LNCaP clone FGC (cell line): ENCODE data around the gene SIRT7.

ENCODE experiments used
- DNase-seq: peaks from one replicate; pipeline ENCODE4 v3.0.0-alpha.2; 2011; ENCODE audit warnings: low read depth
- H3K4me3 ChIP-seq: 2 replicates; pipeline ENCODE4 v1.5.1; 2011; ENCODE audit warnings: mild to moderate bottlenecking, low read depth, low read length, control low read depth
- TF ChIP-seq, protein P1 (sequence below): IDR thresholded peaks from 2 replicates; pipeline ENCODE4 v1.5.1; 2012; ENCODE audit warnings: mild to moderate bottlenecking; ENCODE audit not compliant: control insufficient read depth, insufficient read depth; ENCODE audit errors: extremely low read depth

Gene SIRT7

DNA sequence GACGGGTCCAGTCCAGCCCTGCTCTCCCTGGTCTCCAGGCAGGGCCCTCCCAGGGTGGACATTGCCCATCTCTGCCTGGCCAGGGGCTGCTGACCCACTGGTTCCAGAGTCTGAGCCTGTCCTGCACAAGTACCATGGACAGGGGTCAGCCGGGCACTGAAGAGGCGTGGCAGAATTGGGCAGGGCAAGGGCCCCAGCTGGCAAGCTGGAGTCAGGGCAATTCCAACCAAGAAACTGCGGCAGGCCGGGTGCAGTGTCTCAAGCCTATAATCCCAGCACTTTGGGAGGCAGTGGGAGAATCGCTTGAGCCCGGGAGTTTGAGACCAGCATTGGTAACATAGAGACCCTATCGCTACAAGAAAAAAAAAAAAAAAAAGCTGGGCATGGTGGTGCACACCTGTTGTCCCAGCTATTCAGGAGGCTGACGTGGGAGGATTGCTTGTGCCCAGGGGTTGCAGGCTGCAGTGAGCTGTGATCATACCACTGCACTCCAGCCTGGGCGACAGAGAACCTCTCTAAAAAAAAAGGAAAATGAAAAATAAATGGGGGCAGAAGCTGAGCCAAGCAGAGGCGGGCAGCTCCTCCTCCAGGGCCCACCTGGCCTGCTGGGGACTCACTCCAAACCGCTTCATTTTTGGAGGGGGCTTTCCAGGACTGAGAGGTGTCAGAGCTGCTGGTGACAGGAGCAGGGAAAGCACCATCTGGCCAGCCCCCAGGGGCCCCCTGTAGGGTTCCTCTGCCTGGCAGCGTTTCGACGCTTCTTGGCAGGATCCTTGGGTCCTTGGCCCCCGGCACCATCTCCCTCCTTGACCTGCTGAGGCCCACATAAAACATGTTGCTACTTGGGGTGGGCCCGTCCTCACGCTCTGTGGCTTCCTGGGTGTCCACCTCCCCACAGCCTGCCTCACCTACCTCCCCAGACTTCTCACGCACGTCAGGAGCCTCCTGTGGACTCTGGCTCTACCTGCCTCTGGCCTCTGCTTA lies 12.5 kb upstream of the SIRT7 start:
- H3K4me3 ChIP-seq: no peak overlapping the region
- no peak for DNase-seq
- TF ChIP-seq, protein P1, sequence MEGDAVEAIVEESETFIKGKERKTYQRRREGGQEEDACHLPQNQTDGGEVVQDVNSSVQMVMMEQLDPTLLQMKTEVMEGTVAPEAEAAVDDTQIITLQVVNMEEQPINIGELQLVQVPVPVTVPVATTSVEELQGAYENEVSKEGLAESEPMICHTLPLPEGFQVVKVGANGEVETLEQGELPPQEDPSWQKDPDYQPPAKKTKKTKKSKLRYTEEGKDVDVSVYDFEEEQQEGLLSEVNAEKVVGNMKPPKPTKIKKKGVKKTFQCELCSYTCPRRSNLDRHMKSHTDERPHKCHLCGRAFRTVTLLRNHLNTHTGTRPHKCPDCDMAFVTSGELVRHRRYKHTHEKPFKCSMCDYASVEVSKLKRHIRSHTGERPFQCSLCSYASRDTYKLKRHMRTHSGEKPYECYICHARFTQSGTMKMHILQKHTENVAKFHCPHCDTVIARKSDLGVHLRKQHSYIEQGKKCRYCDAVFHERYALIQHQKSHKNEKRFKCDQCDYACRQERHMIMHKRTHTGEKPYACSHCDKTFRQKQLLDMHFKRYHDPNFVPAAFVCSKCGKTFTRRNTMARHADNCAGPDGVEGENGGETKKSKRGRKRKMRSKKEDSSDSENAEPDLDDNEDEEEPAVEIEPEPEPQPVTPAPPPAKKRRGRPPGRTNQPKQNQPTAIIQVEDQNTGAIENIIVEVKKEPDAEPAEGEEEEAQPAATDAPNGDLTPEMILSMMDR: no peak

DNA sequence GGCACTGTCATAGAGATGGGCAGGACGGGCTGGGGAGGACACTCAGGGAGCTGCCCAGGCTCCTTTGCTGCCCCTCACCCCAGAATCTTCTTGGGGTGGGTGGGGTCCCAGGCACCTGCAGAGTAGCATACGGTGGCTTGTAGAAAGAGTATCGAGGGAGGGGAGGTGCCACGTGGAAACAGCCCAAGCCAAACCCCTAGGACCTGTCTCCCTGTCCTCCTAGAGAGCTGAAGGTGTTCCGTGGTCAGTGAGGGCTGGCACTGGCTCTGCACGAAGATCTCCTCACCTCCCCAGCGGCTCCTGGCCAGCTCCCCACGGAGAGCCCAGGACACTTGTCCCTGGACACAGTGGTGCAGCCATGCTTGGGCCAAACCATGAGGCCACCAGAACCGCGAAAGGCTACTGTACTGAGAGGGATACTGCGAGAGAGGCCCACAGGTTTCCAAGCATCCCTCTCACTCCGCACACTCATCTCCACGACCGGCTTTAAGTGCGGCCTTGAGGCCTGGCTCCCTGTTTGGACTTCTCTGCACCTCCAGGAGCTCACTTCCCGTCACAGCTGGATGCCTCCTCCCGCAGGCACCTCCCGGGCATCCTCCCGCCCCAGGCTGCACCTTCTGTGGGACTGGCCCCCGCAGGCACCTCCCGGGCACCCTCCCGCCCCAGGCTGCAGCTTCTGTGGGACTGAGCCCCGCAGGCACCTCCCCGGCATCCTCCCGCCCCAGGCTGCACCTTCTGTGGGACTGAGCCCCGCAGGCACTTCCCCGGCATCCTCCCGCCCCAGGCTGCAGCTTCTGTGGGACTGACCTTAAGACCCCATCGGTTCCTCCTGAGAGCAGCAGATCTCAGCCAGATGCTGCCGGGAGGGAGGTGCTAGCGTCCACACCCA lies 11.5 kb upstream of the SIRT7 start:
- TF ChIP-seq, protein P1: no peak
- no peak for DNase-seq
- no peak overlapping the region; the same call in 1 of the 2 replicates for H3K4me3 ChIP-seq

DNA sequence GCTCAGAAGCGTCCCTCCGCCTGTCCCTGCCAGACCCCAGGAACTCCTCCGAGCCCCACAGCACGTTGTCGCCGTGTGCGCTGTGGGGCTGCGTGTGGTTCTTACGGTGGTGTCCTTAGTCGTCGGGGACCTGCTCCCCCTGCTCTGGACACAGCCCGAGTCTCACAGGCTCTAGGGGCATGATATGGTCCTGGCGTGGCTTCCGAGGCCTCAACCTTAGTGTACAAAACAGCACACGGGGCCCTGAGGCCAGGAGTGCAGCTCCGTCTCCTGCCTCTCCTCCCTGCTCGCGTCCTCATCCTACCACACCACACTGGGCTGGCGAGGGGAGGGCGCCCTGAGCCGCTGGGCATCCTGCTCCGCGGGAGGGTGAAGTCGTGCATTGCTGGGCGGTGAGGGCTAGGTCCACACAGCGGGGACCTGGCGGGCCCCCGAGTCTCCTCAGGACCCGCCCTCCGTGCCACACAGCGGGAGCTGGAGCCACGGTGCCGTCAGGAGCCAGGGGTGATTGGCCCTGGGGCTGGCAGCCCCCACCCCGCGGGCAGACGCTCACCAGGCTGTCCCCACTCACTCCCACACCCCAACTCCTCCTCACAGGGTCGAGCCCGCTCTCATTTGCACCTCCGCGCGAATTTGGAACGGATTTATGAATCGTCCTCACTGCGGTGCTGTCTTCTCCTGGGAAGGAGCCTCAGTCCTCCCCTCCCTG lies 10.7 kb upstream of the SIRT7 start:
- no peak for DNase-seq
- TF ChIP-seq, protein P1: no peak
- peak overlapping the region; percentile 66 for H3K4me3 ChIP-seq

DNA sequence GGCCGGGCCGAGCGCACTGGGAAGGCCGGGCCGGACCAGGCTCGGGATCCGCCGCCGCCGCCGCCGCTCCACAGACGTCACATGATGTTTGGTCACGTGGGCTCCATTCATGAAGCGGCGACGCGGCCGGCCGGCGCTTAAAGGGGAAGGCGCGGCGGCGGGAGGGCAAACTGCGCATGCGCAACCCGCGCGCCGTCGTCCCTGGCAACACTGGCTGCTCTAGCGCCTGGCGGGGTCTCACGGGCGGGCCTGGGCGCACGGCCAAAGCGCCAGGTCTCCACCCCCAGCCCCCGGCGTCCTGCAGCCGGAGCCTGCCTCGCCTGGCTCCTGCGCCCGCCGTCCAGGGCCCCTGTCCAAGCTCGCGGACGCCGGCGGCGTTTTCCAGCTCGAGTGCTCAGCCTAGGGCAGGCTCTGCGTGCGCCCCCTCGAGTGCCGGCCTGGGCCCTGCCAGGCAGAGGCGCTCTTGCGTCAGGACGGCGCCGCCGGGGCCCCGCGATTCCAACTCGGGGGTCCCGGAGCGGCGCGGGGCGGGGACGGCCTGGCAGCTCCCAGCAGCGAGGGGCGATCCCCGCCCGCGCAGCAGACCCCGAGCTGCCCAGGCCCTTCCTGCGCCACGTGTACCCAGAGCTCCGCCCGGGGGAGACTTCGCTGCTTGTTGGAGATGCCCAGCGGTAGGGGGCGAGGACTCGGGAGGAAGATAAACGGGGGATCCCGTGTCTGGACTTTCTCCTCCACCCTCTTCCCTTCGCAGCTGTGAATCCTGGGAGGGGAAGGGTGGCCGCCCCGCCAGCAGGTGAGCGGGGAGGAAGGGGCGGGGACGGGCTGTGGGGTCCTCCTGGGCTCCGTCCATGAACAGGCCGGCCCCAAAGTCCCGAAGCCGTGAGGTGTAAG lies 9.9 kb upstream of the SIRT7 start, which contains the start of gene MAFG:
TSS of gene MAFG (minus strand) at position 83 of the 891 bp plus-strand sequence. CDS start 4,550 bp downstream, outside the sequence.
- TF ChIP-seq, protein P1: peak; percentile 43; the same call in 1 of the 2 replicates
- peak; percentile 63 for DNase-seq
- peak within 1 kb of the TSS; percentile 79 for H3K4me3 ChIP-seq

DNA sequence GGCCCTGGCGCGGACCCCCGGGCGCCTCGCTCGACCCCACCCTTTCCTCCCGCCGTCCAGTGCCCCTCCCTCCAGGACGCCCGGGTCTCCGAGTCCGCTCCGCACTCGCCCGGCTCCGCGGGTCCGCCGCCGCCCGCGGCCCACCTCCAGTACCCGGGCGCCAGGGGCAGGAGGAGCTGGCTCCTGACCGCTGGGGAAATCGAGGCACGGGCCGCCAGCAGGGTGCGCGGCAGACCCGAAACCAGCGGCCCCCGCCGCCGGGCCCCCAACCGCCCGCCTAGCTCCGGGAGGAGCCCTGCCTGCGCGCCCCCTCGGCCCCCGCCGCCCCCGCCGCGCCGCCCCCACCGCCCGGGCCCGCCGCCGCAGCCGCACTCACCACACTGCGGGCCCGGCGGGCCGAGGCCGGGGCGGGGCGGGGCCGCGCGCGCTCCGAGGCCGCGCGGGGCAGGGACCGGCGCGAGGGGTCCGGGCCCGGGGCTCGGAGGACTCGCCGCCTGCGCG lies 9.2 kb upstream of the SIRT7 start:
- DNase-seq: no peak
- peak overlapping the region; percentile 79 for H3K4me3 ChIP-seq
- TF ChIP-seq, protein P1: no peak
